ENCODE data around the gene C11orf54. TPM values are rescaled to one million over a fixed set of nuclear protein-coding genes. Genes with fewer than 3 reads are reported as not detected.
"Not testable (repeated sequence)": the region's sequence is repeated elsewhere in the genome, so short reads cannot be mapped to it uniquely, and the experiment has no call there.

The C11orf54 gene
- total RNA-seq, 4 donors from 2014 or later = 33.8 to 81.4 (median 45.4) TPM

DNA sequence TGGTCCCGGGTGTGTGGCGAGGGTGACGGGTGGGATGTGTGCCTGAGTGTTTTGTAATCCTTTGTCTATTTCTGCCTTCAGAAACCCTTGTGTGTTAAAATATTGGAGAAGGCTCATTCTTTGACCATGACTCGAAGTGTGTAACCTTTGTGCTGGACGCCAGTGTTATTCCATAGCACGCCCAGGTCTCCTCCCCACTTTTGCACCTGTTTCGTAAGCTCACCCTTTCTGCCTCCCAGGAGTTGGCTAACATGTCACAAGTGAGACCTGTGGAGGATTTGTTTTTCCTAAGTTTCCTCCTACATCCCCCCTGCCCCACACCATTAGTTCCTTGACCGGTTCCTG, 382 bp downstream of the C11orf54 start:
- TF ChIP-seq POLR2AphosphoS5 (IDR thresholded peaks at IDR 0.05) = peak; percentile 53
- no peak for TF ChIP-seq EP300 (IDR thresholded peaks at IDR 0.05)
- 2% methylated on average over 8 of the region's 8 CpGs for WGBS, 2 donors (ENCODE audit: low coverage in 1 of 2)
- ATAC-seq = peak; percentile 75
- no peaks in the 10 kb centered on the region for H3K27me3 ChIP-seq
- no peaks in the 10 kb centered on the region for H3K9me3 ChIP-seq
- peak overlapping the region; percentile 74 to 84 for H3K4me3 ChIP-seq
- H3K36me3 ChIP-seq = peaks cover 0 to 31% of the 10 kb centered on the region in 2 donors
- peak overlapping the region; percentile 93 to 99 (median 96) for H3K27ac ChIP-seq
- peaks cover 22 to 74% (median 22%) of the 10 kb centered on the region in 3 donors for H3K4me1 ChIP-seq

DNA sequence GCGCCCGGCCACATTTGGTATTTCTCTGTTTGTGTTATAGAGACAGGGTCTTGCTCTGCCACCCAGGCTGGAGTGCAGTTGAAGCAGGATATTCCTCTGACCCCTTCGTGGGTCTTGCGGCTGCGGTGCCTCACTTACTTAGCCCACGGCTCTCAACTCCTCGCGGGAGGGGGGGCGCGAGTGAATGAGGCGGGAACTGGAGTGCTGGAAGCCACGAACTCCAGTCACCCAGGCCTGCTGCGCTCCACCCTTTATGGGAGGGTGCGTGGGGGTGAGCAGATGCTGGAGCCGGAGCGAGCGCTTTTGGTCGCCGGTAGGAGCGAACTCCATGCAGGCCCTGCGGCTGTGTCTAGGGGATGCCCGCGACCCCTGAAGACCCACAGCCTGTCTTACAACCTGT, 1.8 kb downstream of the C11orf54 start:
- no peak for TF ChIP-seq EP300 (IDR thresholded peaks at IDR 0.05)
- no peak for TF ChIP-seq POLR2AphosphoS5 (IDR thresholded peaks at IDR 0.05)
- TF ChIP-seq POLR2A (IDR thresholded peaks at IDR 0.05) = no peak
- TF ChIP-seq CTCF (IDR thresholded peaks at IDR 0.05) = no peak
- Histone ChIP-seq H3K27me3 (no peaks in the 10 kb centered on the region), H3K4me3 (no peak overlapping the region), H3K9me3 (no peaks in the 10 kb centered on the region), H3K4me1 (peaks cover 12 to 61% (median 15%) of the 10 kb centered on the region in 3 donors), H3K36me3 (peaks cover 0 to 16% of the 10 kb centered on the region in 2 donors), H3K27ac (no peak overlapping the region)
- WGBS, 2 donors (ENCODE audit: low coverage in 1 of 2) = 94% methylated on average over 2 of the region's 23 CpGs; no CpG with 5 or more reads in 1 of the 2 donors
- ATAC-seq = no peak

- no peak for ATAC-seq
- Histone ChIP-seq H3K27me3 (no peaks in the 10 kb centered on the region), H3K9me3 (no peaks in the 10 kb centered on the region), H3K36me3 (peaks cover 0 to 13% of the 10 kb centered on the region in 2 donors), H3K4me3 (no peak overlapping the region), H3K4me1 (peaks cover 2 to 47% (median 3%) of the 10 kb centered on the region in 3 donors), H3K27ac (peak overlapping the region; percentile 53 to 64 (median 54))
- WGBS, 2 donors (ENCODE audit: low coverage in 1 of 2) = 39 to 67% methylated on average over 7 of the region's 7 CpGs
- no peak for TF ChIP-seq POLR2AphosphoS5 (IDR thresholded peaks at IDR 0.05)
- no peak for TF ChIP-seq POLR2A (IDR thresholded peaks at IDR 0.05)
- no peak for TF ChIP-seq CTCF (IDR thresholded peaks at IDR 0.05)
- TF ChIP-seq EP300 (IDR thresholded peaks at IDR 0.05) = no peak
Measured at GRCh38 chr11:93744669-93745004, 3.2 kb downstream of the C11orf54 start.

GRCh38 chr11:93745005-93745755, 3.7 kb downstream of the C11orf54 start:
- H3K4me3 ChIP-seq, H3K9me3 ChIP-seq, ATAC-seq, H3K27me3 ChIP-seq: not testable (repeated sequence)
- peaks cover 2 to 42% (median 3%) of the 10 kb centered on the region in 3 donors for H3K4me1 ChIP-seq
- 23 to 39% methylated on average over 10 to 11 of the region's 12 CpGs for WGBS, 2 donors (ENCODE audit: low coverage in 1 of 2)
- H3K36me3 ChIP-seq = peaks cover 0 to 16% of the 10 kb centered on the region in 2 donors
- peak; percentile 11 for TF ChIP-seq POLR2AphosphoS5 (IDR thresholded peaks at IDR 0.05)
- H3K27ac ChIP-seq = peak overlapping the region; percentile 53 to 64 (median 54)

- ATAC-seq = no peak
- no peak for TF ChIP-seq POLR2AphosphoS5 (IDR thresholded peaks at IDR 0.05)
- TF ChIP-seq EP300 (IDR thresholded peaks at IDR 0.05) = no peak
- H3K9me3 ChIP-seq = no peaks in the 10 kb centered on the region
- peaks cover 2 to 42% (median 3%) of the 10 kb centered on the region in 3 donors for H3K4me1 ChIP-seq
- no peaks in the 10 kb centered on the region for H3K27me3 ChIP-seq
- H3K36me3 ChIP-seq = peaks cover 0 to 16% of the 10 kb centered on the region in 2 donors
- 48 to 63% methylated on average over 2 of the region's 2 CpGs for WGBS, 2 donors (ENCODE audit: low coverage in 1 of 2)
- H3K27ac ChIP-seq = peak overlapping the region in 1 of 4 donors; percentile 54
- no peak overlapping the region for H3K4me3 ChIP-seq
Measured at GRCh38 chr11:93746101-93746500, 4.6 kb downstream of the C11orf54 start.

DNA sequence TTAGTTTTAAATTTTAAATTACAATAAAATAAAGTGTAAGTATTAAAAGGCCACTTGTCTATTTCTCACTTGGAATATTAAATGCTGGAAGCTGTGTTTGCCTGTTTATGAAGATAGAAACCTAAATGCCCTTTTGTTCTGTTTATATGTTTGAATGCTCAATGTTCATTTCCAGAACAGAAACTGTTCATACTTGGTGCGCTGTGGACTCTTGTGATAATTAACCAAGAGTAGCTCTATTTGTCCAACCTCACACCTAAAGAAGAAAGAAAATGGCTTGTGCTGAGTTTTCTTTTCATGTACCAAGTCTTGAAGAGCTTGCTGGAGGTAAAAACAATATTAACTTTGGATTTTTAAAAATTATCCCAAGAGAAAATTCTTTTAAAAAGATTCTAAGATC, 5.7 kb downstream of the C11orf54 start:
- H3K27ac ChIP-seq = no peak overlapping the region
- H3K27me3 ChIP-seq = no peaks in the 10 kb centered on the region
- H3K4me1 ChIP-seq = peaks cover 2 to 40% (median 3%) of the 10 kb centered on the region in 3 donors
- no peak for ATAC-seq
- TF ChIP-seq POLR2AphosphoS5 (IDR thresholded peaks at IDR 0.05) (no peak), CTCF (IDR thresholded peaks at IDR 0.05) (no peak), POLR2A (IDR thresholded peaks at IDR 0.05) (no peak)
- H3K9me3 ChIP-seq = no peaks in the 10 kb centered on the region
- WGBS, 2 donors (ENCODE audit: low coverage in 1 of 2) = 67 to 100% methylated on average over 1 of the region's 1 CpG
- peaks cover 0 to 18% of the 10 kb centered on the region in 2 donors for H3K36me3 ChIP-seq
- H3K4me3 ChIP-seq = no peak overlapping the region
